ENCODE results near the gene HOXD11.

- TF ChIP-seq, protein P1, sequence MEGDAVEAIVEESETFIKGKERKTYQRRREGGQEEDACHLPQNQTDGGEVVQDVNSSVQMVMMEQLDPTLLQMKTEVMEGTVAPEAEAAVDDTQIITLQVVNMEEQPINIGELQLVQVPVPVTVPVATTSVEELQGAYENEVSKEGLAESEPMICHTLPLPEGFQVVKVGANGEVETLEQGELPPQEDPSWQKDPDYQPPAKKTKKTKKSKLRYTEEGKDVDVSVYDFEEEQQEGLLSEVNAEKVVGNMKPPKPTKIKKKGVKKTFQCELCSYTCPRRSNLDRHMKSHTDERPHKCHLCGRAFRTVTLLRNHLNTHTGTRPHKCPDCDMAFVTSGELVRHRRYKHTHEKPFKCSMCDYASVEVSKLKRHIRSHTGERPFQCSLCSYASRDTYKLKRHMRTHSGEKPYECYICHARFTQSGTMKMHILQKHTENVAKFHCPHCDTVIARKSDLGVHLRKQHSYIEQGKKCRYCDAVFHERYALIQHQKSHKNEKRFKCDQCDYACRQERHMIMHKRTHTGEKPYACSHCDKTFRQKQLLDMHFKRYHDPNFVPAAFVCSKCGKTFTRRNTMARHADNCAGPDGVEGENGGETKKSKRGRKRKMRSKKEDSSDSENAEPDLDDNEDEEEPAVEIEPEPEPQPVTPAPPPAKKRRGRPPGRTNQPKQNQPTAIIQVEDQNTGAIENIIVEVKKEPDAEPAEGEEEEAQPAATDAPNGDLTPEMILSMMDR (IDR thresholded peaks at IDR 0.05; ENCODE audit: low read depth, low read length) = no peak
- no peak for TF ChIP-seq EZH2phosphoT487 (IDR thresholded peaks at IDR 0.05; ENCODE audit: low read depth)
These were observed 8.0 kb downstream of the HOXD11 start for GRCh38 chr2:176114930-176115625.
